B cell (primary cell): Measurements from ENCODE around the gene INCA1.

ENCODE experiments used
- EZH2 ChIP-seq: IDR thresholded peaks from 2 replicates; pipeline ENCODE4 v1.6.1; 2012; ENCODE audit warnings: borderline replicate concordance, low read depth, mild to moderate bottlenecking, moderate library complexity, low read length; ENCODE audit not compliant: insufficient read depth, poor library complexity, severe bottlenecking
- TF ChIP-seq, protein P1 (sequence below): fragments of 200-600 bp; IDR thresholded peaks from one replicate; pipeline ENCODE4 v1.8.0; 2022; ENCODE audit warnings: antibody characterized with exemption, mild to moderate bottlenecking

DNA sequence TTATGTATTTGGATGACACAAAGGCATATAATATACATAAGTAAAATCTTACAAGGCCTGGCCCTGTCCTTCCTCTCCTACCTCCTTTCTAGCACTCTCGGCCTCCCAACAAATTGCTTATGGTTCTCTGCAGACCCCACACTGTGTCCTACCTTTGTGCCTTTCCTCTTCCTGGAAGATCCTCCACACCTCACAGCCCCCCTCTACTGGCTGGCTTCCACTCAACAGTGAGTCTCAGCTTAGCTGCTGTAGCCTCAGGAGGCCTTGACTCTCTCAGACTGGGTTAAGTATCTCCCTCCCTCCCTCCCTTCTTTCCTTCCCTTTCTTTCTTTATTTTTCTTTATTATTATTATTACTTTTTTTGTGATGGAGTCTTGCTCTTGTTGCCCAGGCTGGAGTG is 46.2 kb upstream of the INCA1 start:
- TF ChIP-seq EZH2: no peak
- TF ChIP-seq, protein P1, sequence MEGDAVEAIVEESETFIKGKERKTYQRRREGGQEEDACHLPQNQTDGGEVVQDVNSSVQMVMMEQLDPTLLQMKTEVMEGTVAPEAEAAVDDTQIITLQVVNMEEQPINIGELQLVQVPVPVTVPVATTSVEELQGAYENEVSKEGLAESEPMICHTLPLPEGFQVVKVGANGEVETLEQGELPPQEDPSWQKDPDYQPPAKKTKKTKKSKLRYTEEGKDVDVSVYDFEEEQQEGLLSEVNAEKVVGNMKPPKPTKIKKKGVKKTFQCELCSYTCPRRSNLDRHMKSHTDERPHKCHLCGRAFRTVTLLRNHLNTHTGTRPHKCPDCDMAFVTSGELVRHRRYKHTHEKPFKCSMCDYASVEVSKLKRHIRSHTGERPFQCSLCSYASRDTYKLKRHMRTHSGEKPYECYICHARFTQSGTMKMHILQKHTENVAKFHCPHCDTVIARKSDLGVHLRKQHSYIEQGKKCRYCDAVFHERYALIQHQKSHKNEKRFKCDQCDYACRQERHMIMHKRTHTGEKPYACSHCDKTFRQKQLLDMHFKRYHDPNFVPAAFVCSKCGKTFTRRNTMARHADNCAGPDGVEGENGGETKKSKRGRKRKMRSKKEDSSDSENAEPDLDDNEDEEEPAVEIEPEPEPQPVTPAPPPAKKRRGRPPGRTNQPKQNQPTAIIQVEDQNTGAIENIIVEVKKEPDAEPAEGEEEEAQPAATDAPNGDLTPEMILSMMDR: no peak
